ENCODE measurements around the gene TTC7B.

Gene TTC7B

DNA sequence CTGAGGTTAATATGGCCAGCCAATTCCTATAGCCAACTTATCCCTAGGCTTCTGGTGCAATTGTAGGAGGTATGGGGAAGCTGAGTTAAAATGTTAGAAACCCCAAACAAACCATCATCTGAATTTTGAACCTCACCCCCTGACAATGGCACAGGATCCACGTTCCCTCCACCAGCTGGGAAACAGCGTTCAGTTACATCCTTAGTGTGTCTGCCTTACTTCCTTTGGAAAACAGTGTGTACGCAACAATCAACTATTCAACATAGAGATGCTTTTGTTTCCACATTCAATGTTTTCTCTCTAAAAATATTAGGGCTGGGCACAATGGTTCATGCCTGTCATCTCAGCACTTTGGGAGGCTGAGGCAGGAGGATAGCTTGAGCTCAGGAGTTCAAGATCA, 203.4 kb downstream of the TTC7B start:
- no peak for DNase-seq

DNA sequence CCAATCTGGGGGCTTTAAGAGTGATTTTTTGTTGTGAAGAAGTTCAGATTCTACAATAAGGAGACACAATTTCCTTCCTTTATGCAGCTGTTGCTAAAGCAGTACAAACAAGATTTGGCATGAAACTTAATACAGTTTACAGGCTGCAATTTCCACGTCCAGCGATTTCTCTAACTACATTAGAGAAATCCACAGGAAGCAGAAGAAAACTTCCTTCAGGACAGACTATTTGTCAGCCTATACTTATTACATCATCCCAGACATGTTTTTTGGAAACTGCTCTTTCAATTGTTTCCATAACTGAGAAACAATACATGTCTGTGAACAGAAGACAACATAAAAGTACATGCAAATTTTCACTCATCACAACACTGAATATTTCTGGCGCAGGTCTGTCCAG, 204.3 kb downstream of the TTC7B start:
- DNase-seq: no peak

DNA sequence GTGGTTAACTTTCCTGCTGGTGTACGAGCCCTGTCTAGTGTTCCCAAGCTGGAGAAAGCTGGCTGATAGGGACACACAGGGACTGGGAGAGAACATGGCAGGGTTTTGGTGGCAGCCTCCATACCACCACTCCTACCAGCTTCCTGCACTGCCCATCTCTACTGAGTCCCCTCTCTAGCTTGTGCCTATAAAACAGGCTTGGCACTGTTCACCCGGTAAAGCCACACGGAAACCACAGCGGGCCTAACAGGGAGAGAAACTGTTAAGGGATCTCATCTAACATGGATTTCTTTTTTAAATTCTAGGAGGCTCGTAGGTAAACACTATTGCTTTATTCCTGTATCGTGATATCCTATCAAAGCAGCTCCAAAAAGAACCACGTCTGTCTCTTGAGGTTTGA, 204.7 kb downstream of the TTC7B start:
- DNase-seq: no peak

DNA sequence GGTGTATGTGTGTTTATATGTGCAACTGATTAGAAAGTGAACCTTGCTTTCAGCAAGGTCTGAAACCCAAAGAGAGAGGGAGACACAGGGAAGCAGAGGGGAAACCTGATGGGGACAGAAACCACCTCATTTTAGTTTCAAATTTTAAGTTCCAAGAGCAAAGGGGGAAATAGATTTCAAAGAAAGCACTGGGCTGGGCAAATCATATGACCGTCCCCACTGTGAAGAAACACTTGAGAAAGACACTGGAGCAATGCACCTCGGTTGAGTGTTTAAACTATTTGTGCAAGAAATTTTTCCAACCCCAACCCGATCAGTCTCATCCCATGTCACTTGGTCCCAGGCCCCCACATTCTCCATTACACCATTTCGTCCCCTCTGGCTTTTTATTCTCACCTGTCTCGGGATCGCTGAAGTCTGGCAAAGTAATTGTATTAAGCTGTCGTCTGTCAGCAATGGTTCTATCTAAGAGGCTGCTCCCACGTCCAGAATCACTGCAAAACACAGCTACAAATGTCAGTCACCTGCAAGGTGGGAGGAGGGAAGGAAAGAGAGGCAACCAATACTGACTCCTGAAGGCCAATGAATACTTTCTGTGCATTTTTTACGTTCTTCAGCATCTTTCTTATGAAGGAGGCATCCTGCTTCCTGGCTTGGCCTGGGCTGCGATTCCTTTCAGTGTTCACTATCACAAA, 205.7 kb downstream of the TTC7B start:
- DNase-seq: no peak

DNA sequence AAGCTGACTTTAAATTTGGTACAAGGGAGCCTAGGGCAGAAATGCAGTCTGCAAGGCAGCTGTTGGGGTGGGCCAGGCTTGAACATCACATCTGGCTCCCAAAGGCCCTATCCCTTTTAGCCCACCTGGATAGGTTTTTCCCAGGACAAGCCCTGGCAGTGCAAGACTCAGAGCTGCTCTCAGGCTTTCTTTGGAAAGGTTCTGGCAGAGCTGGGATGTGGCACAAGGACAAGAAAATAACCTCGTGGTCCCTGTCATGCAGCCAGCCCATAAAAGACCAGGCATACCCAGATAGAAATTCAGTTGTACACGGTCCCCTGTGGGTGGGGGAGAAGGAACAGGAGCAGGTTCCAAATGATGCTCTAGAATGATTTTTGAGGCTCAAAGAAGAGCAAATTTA, 206.9 kb downstream of the TTC7B start:
- no peak for DNase-seq

DNA sequence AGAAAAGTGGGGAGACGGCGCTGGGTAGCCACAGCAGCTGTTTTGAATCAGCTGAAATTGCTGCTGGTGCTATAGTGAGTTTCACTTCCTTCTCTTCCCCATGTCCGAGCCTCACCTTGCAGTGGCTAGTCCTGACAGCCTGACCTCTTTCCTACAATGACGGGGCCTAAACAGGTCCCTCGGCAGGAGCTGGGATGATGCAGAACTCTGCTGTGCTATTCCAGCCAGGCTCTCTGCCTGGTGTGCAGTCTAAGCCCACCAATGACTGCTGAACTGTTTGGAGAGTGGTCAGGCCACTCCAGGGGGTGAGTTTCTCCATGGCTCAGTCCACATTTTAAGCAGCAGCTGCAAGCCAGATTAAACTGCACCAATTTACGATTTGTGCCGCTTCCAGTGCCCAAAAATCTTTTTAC, 207.3 kb downstream of the TTC7B start:
- no peak for DNase-seq

DNA sequence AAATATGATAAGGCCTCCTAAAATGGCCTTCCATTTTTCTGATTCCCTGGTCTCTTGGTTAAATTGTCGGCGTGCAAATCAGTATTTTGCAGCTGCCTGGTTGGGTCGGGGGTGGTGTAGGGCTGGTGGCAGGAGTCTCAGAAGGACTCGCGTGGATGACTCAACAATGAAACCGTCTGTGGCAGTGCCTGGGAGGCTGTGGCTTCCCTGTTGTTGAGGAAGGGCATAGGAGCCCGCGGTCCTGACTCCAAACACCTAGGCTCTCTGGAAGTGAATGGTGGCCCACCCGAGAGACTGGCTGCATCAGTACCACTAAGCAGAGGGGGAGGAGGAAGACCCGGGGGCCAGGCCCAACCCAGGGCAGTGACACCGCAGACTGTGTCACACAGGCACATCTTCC, 207.9 kb downstream of the TTC7B start:
- no peak for DNase-seq

DNA sequence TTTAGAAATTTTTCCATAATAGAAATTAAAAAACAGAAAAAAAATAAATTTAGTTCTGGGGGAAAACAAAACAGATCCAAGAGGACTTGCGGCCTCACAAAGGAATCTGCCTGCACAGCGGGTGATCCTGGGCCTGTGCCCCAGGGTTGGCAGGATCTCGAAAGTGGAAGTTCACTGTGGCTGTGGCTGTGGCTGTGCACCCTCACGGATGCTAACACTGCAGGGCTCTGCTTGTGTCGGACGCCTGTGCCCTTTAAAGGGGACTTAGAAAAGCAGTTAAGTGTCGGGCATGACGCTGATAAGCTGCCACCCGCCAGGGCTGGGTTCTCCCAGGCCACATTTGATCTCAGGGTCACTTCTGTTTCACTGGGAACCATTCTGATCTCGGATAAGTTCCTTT, 209.1 kb downstream of the TTC7B start:
- DNase-seq: no peak

DNA sequence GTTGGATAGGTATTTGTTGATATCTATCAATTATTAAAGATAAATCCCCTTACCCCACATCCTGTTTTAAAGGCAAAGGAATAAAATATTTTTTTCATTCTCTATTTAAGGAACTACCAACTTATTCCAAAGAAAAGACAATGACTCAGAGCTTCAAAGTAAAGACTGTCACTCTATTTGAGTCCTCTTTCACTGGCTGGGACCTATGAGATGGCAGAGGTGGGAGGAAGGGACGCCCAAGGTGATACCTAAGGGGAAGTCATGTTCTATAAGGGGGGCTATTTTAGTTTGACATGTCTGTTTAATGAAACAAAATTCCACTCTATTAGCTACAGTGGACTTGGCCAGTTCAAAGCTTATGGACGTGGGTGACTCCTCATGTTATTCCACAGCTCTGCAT, 209.8 kb downstream of the TTC7B start:
- no peak for DNase-seq

DNA sequence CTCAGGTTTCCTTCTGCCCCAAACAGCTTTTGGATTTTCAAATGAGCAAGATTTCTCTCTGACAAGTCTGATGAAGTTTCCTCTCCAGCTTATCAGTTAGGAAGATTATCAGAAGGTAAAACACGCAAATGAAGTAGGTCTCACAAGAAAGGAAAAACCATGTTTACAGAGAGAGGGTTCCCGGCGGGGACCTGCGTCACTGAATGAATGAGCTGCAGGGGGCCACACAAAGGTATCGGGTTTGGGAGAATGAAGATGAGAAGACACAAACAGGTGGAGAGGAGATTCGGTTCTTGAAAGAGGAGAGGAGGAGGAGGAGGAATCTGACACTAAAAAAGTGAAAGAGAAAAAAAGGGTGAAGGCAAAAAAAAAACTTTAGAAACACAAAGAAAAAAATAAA, 210.8 kb downstream of the TTC7B start:
- DNase-seq: no peak

DNA sequence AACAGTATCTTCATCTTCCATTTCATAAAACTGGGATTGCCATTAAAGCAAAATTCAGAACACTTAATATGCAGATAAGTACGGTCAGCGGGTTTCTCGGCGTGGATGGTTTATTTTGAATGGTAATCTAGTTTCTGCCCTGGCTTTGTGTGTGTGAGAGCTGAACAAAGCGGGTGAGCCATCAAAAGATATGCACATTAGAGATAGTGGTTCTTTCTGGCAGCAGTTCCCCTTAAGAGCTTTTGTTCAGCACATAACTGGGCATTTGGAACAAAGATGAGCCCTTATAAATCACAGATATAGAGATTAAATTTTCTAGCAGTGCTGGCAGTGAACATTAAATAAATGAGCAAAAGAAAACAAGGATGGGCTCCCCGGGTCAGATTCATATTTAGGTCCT, 211.9 kb downstream of the TTC7B start:
- DNase-seq: no peak

DNA sequence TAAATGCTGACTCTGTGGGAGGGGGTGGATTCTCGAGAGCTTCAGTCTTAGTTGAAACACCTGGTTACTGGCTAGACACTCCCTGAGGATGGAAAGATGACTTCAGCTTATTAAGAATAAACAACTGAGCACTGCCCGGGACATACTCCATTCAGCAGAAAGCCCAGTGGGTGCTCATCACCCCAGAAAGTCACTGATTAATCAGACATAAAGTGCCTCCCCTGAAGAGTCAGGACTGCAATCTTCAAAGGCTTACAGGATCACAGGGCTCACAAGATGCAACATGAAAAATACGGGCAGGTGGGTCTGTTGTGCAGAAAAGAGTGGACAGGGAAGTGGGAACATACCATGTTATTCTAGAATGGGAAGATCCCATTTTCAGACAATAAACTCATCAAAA, 212.4 kb downstream of the TTC7B start:
- DNase-seq: no peak

DNA sequence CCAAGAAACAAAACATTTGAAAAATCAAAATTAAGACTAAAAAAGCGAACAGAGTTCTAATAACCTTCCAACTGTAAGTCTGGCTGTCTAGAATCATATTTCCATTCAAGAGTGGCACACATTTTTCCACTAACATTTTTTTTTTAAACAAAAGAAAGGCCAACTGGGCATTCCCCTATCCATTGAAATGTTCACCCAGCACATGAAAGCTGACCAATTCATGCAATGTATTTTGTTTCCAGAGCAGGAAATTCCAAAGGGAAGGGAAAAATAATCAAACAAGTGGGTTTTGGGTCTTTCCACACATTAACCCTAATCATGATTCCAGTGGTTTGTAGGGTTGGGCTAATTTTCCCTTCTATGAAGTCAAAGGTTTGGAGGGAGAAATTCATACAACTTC, 212.9 kb downstream of the TTC7B start:
- DNase-seq: no peak

DNA sequence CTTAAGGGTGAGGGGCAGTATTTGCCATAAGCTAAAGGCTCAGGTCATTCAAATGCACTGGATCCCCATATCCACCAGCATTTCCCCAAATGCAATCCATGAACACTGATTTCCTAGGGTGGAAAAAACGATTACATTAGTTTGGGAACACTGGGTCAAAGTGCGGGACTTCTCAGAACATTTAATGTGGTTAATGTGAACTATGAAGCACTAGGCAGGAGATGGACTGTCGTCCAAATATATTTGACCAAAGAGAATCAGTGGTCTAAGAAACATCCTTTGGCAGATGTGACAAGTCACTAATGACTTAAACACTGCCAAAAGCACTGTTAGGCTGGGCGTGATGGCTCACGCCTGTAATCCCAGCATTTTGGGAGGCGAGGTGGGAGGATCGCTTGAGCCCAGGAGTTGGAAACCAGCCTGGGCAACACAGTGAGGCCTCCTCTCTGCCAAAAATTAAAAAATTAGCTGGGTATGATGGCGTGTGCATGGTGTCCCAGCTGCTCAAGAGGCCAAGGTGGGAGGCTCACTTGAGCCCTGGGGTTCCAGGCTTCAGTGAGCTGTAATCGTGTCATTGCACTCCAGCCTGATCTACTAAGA, 214.0 kb downstream of the TTC7B start:
- DNase-seq: no peak

DNA sequence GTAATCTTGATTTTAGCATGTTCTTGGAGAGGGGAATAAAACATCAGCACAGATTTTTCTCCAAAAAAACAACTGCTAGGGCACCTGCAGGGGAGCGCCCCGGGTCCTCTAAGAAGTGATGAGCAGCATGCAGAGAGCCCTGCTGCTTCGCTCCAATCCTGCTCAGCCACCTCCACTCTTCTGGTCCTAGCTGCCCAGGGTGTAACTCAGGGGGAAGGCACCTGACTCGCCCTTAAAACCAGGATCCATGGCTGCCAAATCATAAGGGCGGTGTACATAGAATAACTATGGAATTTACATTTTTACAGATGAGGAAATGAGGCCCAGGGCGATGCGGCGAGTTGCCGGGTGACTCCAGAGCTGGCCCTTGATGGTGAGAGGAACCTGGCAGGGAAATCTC, 214.7 kb downstream of the TTC7B start:
- no peak for DNase-seq

DNA sequence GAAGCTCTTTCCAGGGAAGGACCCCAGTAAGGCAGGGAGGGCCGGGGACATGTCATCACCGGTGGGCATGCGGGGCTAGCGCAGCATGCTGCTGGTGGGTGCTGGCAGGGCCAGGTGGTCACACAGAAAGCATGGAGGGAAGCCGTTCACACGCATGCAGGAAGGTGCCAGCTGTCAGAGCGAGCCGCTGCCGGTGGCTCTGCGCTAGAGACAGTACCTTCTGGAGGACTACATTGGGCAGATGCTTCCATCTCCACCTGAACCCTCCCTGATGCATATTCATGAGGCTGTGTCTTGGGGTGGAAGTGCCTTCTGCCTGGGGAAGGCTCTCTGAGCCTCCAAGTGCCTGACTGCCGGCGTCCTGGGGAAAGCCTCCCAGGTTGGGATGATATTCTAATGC, 215.6 kb downstream of the TTC7B start:
- no peak for DNase-seq

DNA sequence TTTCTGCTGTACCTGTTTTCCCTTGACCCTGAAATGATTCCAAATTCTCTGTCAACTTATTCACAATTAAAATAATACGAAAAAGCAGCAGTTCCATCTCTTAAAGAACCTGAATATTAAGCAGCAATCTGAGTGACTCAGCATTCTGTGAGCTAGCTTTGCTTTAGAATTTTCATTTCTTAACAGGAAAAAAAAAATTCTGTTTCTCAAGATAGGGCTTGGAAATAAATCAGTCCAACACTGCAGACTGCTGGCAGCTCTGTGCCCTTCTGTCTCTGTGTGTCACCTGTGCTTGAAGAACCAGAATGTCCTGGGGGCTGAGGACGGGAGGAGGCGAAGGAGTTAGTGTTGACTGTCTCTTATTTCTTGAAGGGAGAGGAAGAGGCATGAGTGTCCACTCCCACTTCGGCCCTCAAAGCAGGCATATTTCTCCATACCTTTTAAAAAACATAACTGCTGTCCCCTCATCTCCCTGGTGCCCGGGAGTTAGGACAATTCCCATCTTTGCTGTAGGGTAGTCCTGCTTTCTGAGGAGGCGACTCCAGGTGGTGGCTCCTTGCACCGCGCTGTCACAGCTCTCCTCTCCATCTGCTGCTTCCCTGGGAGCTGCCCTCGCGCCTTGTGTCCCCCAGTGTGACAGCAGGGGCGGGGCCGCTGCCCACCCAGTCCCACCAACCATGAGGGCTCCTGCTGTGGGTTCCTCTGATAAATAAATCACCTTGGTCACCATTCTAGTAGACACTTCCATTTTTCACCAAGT, 216.3 kb downstream of the TTC7B start:
- DNase-seq: no peak

DNA sequence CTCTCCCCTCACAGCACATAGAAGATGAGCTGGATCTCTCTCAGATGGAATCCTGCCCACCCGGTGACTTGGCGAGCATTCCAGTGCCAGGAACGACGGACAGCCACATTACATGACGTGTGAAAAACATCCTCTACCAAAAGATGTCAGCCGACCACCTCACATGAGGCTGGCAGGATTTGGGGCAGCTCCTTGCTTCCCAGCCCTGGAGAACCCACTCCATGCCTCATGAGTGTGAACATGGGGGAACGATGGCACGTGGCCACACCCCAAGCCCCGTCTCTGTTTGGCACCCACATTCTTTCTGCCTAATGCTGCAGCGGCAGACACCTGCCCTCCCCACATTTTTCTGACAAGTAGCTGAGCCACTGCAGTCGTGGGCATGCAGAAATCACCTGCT, 216.9 kb downstream of the TTC7B start:
- DNase-seq: no peak

DNA sequence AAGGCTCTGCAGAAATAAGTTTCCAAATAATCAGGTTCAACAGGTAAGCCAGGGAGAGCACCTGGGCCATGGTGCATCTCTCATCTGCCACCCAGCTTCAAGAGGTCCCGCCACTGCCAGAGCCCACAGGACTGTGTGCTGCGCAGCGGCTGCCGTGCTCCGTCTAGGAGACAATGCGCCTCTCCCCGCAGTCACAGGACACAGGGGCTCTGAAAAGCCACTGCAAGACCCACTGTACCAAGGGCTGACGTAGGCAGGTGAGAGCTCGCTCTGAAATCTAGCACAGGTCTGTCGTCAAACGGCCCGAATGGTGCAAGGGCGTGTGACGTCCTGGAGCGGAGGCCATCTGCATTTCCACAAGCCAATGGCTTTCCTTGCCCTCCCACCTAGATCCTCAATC, 218.3 kb downstream of the TTC7B start:
- no peak for DNase-seq

DNA sequence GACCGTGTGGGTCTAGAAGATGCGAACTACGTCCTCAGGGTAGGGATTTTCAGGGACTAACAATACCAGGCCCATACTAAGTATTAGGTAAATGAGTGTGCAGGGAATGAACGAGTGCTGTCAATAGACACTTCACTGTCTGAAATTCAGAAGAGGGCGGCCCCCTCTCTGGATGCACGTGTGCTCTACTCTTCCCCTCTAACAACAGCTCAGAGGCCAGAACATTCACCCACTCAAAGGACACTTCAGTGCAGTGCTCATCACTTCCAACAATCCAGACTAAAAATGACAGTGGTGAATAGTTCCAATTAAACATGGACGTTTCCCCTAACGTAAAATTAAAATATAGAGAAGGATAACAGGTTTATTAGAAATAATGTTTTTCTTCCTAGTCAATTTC, 219.5 kb downstream of the TTC7B start:
- no peak for DNase-seq

DNA sequence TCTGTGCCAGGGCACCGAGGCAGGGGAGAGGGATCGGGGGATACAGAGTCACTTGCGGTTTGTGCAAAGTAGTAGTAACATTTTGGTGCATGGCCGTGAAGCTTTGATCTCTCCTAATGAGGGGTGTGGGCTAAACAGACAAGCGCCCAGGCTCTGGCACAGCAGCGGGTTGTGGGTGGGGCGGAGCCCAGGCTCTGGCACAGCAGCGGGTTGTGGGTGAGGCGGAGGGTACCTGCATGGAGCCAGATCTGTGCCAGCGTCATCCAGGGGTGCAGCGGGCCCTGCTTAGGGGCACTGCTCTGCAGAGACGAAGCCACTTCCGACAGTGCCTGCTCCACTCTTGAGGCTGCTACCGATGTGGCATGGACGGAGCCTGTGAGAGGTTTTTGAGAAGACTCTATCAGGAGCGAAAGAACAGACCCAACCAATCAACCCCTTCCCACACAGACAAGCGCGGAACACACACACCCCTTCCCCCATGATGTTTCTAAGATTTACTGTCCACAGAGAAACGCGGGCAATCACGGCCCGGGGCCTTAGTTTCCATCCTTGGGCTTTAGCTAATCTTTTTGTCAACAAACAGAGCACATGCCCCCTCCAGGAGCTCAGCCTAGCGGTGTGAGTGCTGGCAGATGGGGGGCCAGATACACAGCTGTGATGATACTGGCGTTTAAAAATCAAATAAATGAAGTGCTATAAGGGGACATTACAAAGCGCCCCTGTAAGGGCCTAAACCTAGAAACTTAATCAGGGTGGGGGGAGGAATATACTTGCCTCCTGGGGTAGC, 222.8 kb downstream of the TTC7B start:
- no peak for DNase-seq

DNA sequence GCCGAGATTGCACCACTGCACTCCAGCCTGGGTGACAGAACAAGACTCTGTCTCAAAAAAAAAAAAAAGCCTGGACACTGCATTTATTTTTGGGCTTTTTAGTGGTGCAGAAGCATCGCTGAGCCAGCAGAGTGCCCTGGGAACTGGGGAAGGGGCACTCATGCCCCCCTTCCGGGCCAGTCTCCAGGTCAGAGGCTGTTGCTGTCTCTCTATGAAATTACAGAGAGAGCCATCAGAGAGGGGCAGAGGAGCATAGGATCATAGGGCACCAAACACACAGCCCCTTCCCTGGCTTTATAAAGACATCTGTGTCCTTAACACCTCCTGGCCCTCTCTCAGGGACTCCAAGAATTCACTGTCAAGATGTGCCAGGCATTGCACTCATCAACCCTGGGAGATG, 223.6 kb downstream of the TTC7B start:
- DNase-seq: no peak

DNA sequence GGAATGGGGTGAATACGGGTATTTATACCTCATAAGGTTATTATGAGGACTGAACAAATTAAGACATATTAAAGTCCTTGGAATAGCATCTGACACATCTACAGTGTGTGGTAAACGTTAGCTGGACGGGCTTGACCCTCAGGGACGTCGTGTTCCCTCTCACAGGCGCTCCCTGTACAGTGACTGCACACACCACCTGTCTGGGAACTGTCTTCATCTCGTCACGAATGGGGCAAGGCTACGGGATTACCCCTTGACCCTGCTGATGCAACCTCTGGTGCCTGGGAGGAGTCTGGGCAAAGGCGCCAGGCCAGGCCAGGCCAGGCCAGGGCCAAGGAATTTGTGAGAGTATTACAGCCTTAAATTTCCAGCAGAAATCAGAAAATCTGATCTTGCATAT, 228.3 kb downstream of the TTC7B start:
- DNase-seq: no peak
